Thymus (tissue), 11 donors: ENCODE measurements around the gene NEB. TPM values are rescaled to one million over a fixed set of nuclear protein-coding genes. Genes with fewer than 3 reads are reported as not detected.
"Not testable (repeated sequence)": the region's sequence is repeated elsewhere in the genome, so short reads cannot be mapped to it uniquely, and the experiment has no call there.

Source experiments
- DNase-seq, 9 donors: peaks; one replicate each; pipeline ENCODE4 v3.0.0-alpha.2; 2013; ENCODE audit warnings: low spot score in 9 of 9, low read depth in 6 of 9, missing footprints in 1 of 9
- H3K27ac ChIP-seq, 2 donors: one replicate each; pipeline ENCODE4 v1.5.1; 2013; ENCODE audit warnings: control low read depth in 1 of 2, low read depth in 1 of 2, low read length in 1 of 2, mild to moderate bottlenecking in 1 of 2, moderate library complexity in 1 of 2
- H3K27me3 ChIP-seq, 2 donors: one replicate each; pipeline ENCODE4 v1.5.1; 2013; ENCODE audit warnings: low read length in 1 of 2; ENCODE audit not compliant: control insufficient read depth in 2 of 2, insufficient read depth in 1 of 2
- H3K36me3 ChIP-seq, 2 donors: one replicate each; pipeline ENCODE4 v1.5.1; 2013; ENCODE audit warnings: low read length in 1 of 2, mild to moderate bottlenecking in 1 of 2, moderate library complexity in 1 of 2; ENCODE audit not compliant: control insufficient read depth in 2 of 2, insufficient read depth in 2 of 2
- H3K4me1 ChIP-seq, 2 donors: one replicate each; pipeline ENCODE4 v1.5.1; 2013; ENCODE audit warnings: low read length in 2 of 2; ENCODE audit not compliant: control insufficient read depth in 2 of 2, insufficient read depth in 2 of 2
- H3K4me3 ChIP-seq, 2 donors: one replicate each; pipeline ENCODE4 v1.5.1; 2013; ENCODE audit warnings: low read length in 2 of 2, control low read depth in 1 of 2, mild to moderate bottlenecking in 1 of 2
- H3K9me3 ChIP-seq, 2 donors: one replicate each; pipeline ENCODE4 v1.5.1; 2013; ENCODE audit warnings: low read length in 1 of 2, mild to moderate bottlenecking in 1 of 2; ENCODE audit not compliant: control insufficient read depth in 2 of 2, insufficient read depth in 1 of 2
- WGBS: extraction: QIAGEN DNeasy Blood & Tissue Kit; methylation state at CpG from one replicate; pipeline ENCODE4 v1.1.7; 2013; 5-methylcytosine and 5-hydroxymethylcytosine counted together
- polyA plus RNA-seq: library from polyadenylated mRNA; stranded (reverse); fragments of 200-250 nt; gene quantifications from one replicate; pipeline ENCODE4 v1.2.3, GENCODE V29; 2013
- total RNA-seq: library from RNA; stranded (reverse); fragments of 120-200 nt; gene quantifications from one replicate; pipeline ENCODE4 v1.2.4, GENCODE V29; 2013
- donor health status: healthy.

NEB gene
- total and polyA plus RNA-seq, 2 donors = 3.9 to 4.3 TPM

- Histone ChIP-seq H3K4me3 (no peak overlapping the region), H3K9me3 (no peaks in the 10 kb centered on the region), H3K4me1 (no peaks in the 10 kb centered on the region), H3K36me3 (no peaks in the 10 kb centered on the region), H3K27me3 (no peaks in the 10 kb centered on the region), H3K27ac (no peak overlapping the region)
- no peak for DNase-seq
- WGBS = 98% methylated on average over 2 of the region's 2 CpGs
Measured at GRCh38 chr2:151716721-151717120, 17.6 kb downstream of the NEB start.

DNA sequence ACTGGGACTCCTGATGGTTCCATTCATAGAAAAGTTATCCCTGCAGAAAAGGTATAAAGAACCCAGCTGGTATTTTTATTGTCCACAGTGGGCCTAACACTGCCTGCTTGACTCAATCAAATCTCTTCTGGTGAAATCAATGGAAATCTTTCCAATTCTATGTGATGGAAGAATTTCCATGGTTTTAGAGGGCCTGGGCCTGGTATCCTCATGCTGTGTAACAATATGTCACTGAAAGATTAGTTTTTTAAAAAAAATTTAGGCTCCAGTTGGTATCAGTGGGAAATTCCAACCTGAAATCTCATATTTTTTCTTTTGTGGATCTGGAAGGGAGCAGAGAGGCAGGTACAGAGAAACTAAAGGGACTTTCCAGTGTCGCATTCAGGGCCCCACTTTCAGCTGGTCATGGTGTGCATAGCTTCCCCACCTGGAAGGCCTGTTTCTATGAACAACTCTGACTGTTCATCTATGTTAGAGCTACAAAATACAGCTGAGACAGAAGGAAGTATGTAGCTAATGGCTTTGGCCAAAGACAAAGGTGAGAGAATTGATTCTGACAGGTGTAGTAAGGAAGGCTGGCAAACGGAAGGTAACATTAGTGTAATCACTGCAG, 20.9 kb downstream of the NEB start:
- no peak for DNase-seq

GRCh38 chr2:151711025-151711424, 23.3 kb downstream of the NEB start:
- no peak for DNase-seq
- H3K27me3 ChIP-seq = no peaks in the 10 kb centered on the region
- H3K4me1 ChIP-seq = no peaks in the 10 kb centered on the region
- no peaks in the 10 kb centered on the region for H3K36me3 ChIP-seq
- no peak overlapping the region for H3K4me3 ChIP-seq
- H3K27ac ChIP-seq = no peak overlapping the region
- WGBS = 94% methylated on average over 1 of the region's 1 CpG
- H3K9me3 ChIP-seq = no peaks in the 10 kb centered on the region

More for the DNA sequence above, 20.9 kb downstream of the NEB start:
- 98% methylated on average over 2 of the region's 2 CpGs for WGBS
- Histone ChIP-seq H3K9me3 (no peaks in the 10 kb centered on the region), H3K27me3 (no peaks in the 10 kb centered on the region), H3K4me3 (no peak overlapping the region), H3K27ac (no peak overlapping the region), H3K36me3 (no peaks in the 10 kb centered on the region), H3K4me1 (no peaks in the 10 kb centered on the region)

- Histone ChIP-seq H3K4me3 (no peak overlapping the region), H3K27me3 (no peaks in the 10 kb centered on the region), H3K4me1 (no peaks in the 10 kb centered on the region), H3K27ac (no peak overlapping the region), H3K36me3 (no peaks in the 10 kb centered on the region), H3K9me3 (no peaks in the 10 kb centered on the region)
- 95% methylated on average over 6 of the region's 6 CpGs for WGBS
- no peak for DNase-seq
Measured at GRCh38 chr2:151708788-151709187, 25.5 kb downstream of the NEB start.

DNA sequence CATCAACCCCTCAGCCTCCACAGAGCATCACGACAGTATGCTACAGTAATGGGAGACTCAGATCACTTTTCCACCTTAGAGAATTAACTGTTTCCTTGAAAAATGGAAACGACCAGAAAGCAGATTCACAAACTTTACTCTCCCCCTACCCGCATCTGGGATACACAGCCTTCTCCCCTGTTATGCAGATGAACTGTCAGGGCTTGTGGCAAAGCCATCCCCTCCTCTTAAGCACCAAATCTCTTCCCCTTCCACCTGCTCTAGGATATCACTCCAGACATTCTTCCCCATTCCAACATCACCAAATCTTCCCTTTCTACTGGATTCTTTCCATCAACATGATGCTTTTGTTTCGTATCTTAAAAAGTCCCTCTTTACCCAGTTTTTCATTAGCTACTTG, 26.4 kb downstream of the NEB start:
- H3K27ac ChIP-seq = no peak overlapping the region
- no peak for DNase-seq
- H3K9me3 ChIP-seq = no peaks in the 10 kb centered on the region
- no peaks in the 10 kb centered on the region for H3K36me3 ChIP-seq
- H3K27me3 ChIP-seq = no peaks in the 10 kb centered on the region
- H3K4me3 ChIP-seq = no peak overlapping the region
- H3K4me1 ChIP-seq = no peaks in the 10 kb centered on the region
- WGBS = 86% methylated on average over 4 of the region's 4 CpGs

DNA sequence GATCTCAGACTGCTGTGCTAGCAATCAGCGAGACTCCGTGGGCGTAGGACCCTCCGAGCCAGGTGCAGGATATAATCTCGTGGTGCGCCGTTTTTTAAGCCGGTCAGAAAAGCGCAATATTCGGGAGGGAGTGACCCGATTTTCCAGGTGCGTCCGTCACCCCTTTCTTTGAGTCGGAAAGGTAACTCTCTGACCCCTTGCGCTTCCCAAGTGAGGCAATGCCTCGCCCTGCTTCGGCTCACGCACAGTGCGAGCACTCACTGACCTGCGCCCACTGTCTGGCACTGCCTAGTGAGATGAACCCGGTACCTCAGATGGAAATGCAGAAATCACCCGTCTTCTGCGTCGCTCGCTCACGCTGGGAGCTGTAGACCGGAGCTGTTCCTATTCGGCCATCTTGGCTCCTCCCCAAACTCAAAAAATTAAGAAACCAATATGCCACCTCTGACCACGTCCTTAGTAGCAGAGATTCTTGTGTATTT, 29.8 kb downstream of the NEB start:
- not testable (repeated sequence) for H3K9me3 ChIP-seq, H3K36me3 ChIP-seq, H3K27ac ChIP-seq, H3K4me3 ChIP-seq, H3K27me3 ChIP-seq, DNase-seq, H3K4me1 ChIP-seq
- 96% methylated on average over 25 of the region's 29 CpGs for WGBS

- H3K4me3 ChIP-seq, DNase-seq, H3K27ac ChIP-seq, H3K9me3 ChIP-seq, H3K4me1 ChIP-seq, H3K27me3 ChIP-seq, H3K36me3 ChIP-seq: not testable (repeated sequence)
Measured at GRCh38 chr2:151698134-151698533, 36.1 kb downstream of the NEB start.

GRCh38 chr2:151695778-151696177, 38.5 kb downstream of the NEB start:
- WGBS = 98% methylated on average over 3 of the region's 3 CpGs
- no peak overlapping the region for H3K4me3 ChIP-seq
- no peaks in the 10 kb centered on the region for H3K27me3 ChIP-seq
- no peak for DNase-seq
- no peaks in the 10 kb centered on the region for H3K9me3 ChIP-seq
- H3K4me1 ChIP-seq = no peaks in the 10 kb centered on the region
- H3K36me3 ChIP-seq = no peaks in the 10 kb centered on the region
- no peak overlapping the region for H3K27ac ChIP-seq

DNA sequence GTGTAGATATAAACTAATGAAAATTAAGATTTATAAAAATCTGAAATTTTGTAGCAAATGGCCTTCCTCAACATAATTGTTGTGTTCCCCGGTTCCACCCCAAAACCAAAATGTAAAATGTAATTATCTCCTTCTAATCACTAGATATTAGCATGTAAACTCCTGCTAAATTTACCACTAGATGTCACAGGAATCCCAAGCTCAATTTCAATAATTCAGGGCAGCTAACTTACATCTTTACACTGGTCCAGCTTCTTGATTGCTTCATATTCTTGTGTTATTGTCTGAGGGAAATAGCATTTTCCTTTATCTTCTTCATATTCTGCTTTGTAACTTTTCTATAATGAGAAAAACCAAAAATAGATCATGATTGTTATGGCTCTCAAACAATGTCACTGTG, 42.6 kb downstream of the NEB start:
- Histone ChIP-seq H3K4me1 (no peaks in the 10 kb centered on the region), H3K9me3 (no peaks in the 10 kb centered on the region), H3K36me3 (no peaks in the 10 kb centered on the region), H3K27ac (no peak overlapping the region), H3K4me3 (no peak overlapping the region), H3K27me3 (no peaks in the 10 kb centered on the region)
- 97% methylated on average over 1 of the region's 1 CpG for WGBS
- DNase-seq = no peak

GRCh38 chr2:151688719-151689118, 45.6 kb downstream of the NEB start:
- Histone ChIP-seq H3K27ac (no peak overlapping the region), H3K27me3 (no peaks in the 10 kb centered on the region), H3K9me3 (no peaks in the 10 kb centered on the region), H3K4me3 (no peak overlapping the region), H3K4me1 (no peaks in the 10 kb centered on the region), H3K36me3 (no peaks in the 10 kb centered on the region)
- 96% methylated on average over 2 of the region's 2 CpGs for WGBS
- no peak for DNase-seq
